Measurements from ENCODE around the gene CAV1.

Gene CAV1

GRCh38 chr7:116530107-116530820 lies 5.4 kb downstream of the CAV1 start:
- no peak for DNase-seq (ENCODE audit: low read depth in 2 of 2)

GRCh38 chr7:116532102-116532688 lies 7.4 kb downstream of the CAV1 start:
- DNase-seq (ENCODE audit: low read depth in 2 of 2): no peak

DNA sequence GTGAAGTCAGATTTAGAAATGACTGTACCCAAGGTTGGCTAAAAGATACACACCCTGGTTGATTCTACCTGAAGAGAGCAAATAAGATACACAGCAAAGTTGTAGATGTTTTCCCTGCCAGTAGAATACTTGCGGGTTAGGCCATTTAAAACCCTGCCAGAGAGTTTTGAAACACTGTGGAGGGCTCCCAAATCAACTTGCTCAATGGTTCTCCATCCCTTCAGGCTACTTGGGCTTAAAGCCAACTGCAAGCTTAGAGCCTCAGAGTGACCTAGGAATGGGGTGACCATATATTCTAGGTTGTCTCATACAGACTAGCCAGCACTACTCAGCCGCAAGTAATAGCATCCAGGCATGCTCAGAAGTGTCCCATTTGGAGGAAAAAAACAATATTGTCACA lies 10.0 kb downstream of the CAV1 start:
- DNase-seq (ENCODE audit: low read depth in 2 of 2): no peak

GRCh38 chr7:116535416-116535815 lies 10.6 kb downstream of the CAV1 start:
- DNase-seq (ENCODE audit: low read depth in 2 of 2): no peak

GRCh38 chr7:116538138-116538537 lies 13.3 kb downstream of the CAV1 start:
- no peak for DNase-seq (ENCODE audit: low read depth in 2 of 2)

DNA sequence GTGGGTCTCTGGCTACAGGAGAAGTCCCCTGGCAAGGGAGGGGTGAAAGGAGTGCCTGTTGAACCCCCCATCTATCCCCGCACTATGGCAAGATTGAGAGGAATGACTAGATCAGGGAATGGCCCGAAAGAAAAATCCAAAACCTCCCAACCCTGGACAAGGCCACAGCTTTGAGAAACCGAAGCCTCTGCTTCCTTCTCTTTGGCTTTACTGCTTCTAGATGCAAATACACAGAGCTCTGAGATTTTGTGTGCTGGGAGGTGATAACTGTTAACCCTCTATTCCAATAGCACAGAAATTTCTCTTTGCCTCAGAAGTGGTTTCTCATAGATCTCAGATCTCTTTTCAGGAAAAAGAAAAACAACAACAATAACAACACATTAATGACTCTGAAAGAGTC lies 15.0 kb downstream of the CAV1 start:
- no peak for DNase-seq (ENCODE audit: low read depth in 2 of 2)

DNA sequence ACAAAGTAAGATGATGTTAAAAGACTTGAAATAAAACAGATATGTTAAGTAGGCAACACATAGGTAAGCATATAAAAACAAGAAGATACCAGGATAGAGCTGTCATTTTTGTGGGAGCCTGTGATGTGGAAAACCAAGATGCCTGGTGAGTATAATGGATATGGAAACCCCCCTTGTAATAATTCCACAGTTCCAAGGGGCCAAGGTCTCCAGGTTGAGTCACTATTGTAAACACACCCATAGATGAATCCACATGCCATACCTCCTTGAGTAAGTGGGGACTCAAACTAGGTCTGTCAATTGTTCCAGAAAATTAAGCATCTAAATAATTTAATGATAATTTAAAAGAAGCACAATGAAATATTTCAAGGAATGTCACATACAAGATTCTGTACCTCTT lies 15.9 kb downstream of the CAV1 start:
- no peak for DNase-seq (ENCODE audit: low read depth in 2 of 2)

DNA sequence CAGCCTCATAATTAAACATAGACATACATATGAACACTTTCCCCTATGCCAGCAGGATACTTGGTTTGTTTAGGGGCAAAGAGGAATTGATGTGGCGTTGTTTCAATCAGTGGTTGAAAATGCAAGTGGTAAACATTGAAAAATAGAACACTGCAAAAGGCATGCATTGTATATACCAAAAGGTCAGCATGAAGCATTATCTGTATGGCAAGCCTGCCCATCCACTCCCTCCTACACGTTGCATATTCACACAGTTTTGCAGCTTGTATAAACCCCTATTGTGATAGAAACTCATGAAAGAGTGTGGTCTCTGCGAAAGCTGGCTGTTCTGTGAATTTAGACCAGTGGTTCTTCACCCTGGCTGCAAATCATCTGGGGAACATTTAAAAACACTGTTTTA lies 17.1 kb downstream of the CAV1 start:
- DNase-seq (ENCODE audit: low read depth in 2 of 2): no peak

DNA sequence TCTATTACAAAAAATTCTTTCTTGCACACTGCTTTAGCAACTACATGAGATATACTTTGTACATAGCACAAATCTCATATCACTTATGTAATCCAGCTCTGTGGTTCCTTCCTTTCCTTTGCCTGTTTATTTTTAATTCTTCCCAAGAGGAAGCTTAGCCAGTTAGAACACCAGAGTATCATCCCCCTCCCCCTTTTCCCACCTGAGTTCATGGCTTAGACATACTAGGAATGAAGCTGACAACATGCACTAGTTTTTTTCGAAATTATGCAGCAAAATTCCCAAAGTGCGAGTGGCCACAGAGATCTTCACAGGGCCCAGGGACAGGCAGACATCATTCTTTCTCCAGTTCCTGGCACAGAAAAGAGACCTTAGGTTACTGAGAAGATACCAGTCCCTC lies 17.8 kb downstream of the CAV1 start:
- DNase-seq (ENCODE audit: low read depth in 2 of 2): no peak

DNA sequence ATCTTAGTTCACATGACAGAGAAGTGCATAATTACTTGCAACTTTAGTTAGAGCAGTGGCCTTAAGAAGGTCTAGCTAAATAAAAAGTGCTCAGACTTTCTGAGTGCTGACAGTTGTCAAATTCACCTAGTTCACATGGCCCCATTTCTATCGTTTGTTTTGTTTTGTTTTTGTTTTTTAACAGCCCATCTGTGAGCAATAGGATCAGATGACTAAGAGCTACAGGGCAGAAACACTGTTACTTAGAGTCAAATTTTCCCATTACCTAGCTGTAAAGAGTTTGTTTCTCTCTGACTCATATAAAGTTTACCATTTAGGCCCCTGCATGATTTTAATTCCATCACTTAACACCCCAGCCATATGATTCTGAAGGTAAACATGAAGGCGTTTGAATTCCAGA lies 18.8 kb downstream of the CAV1 start:
- no peak for DNase-seq (ENCODE audit: low read depth in 2 of 2)

- no peak for DNase-seq (ENCODE audit: low read depth in 2 of 2)
Measured at GRCh38 chr7:116544487-116544886, 19.7 kb downstream of the CAV1 start.

DNA sequence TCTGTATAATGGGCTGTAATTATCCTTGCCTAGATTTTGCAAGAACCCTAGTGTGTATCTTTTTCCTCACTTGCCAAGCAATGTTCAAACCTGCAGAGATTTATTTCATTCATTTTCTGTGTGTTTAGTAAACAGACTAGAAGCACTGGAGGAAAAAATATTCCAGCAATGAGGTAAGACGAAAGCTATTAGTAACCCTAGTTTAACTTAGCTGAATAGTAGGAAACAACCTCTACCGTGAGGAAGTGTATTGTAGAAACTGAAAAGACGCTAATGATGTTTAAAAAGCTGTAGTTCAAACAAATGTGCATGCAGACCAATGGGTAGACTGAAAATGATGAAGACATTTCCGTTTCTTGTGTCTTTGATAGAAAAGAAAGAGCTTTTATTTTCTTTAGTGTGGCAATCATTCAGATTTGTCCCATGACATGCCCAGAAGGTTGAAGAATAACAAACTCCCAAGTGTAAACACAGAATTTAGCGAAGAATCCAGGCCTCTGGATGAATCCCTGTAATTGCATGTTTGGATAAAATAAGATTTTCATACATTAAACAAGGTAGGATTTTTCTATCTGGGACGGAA lies 20.7 kb downstream of the CAV1 start:
- DNase-seq (ENCODE audit: low read depth in 2 of 2): no peak

DNA sequence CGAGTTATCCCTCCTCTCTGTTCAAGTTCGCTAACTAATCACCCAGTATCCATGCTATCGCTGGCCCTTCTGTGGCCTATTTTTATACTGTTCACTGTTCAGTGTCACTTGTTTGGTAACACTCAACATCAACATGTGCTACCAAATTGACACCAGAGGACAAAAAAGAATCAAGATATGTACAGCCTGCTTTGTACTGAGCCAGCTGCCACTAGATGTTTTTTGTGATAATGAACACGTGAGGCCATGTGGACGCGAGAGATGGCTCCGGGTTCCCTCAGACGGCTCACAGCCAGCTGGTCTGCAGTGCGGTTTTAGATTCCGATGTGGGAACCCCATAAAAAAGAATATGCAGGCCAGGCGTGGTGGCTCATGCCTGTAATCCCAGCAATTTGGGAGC lies 21.2 kb downstream of the CAV1 start:
- DNase-seq (ENCODE audit: low read depth in 2 of 2): no peak

DNA sequence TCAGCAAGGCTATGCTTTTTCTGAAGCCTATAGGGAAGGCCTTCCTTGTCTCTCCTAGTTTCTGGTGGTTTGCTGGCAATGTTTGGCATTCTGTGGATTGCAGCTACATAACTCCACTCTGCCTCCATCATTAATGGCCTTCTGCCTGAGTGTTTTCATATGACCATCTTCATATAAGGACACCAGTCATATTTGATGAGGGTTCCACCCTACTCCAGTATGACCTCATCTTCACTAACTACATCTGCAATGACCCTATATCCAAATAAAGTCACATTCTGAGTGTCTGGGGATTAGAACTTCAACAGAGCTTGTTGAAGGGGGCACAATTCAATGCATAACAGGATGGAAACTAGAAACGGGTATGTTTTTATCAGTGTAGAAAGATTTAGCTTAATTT lies 22.1 kb downstream of the CAV1 start:
- no peak for DNase-seq (ENCODE audit: low read depth in 2 of 2)

DNA sequence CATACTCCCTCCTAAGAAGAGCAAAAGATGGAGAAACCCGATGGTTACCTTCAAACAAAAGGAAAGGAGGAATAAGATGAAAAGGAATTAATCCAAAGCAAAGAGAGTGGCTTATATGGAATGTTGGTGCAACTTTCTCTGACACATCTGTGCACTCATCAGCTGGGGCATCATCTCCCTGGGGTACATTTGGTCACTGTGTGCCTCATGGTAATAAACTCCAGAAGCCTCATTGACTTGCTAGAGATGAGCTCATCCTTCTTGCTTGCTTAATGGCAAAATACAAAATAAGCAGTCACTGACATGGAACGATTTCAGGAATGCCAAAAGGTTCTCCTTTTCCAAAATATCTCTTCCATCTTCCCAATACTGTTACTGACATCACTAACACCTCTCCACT lies 22.5 kb downstream of the CAV1 start:
- no peak for DNase-seq (ENCODE audit: low read depth in 2 of 2)

- DNase-seq (ENCODE audit: low read depth in 2 of 2): no peak
Measured at GRCh38 chr7:116548506-116548905, 23.7 kb downstream of the CAV1 start.

GRCh38 chr7:116549370-116549769 lies 24.5 kb downstream of the CAV1 start:
- DNase-seq (ENCODE audit: low read depth in 2 of 2): no peak

DNA sequence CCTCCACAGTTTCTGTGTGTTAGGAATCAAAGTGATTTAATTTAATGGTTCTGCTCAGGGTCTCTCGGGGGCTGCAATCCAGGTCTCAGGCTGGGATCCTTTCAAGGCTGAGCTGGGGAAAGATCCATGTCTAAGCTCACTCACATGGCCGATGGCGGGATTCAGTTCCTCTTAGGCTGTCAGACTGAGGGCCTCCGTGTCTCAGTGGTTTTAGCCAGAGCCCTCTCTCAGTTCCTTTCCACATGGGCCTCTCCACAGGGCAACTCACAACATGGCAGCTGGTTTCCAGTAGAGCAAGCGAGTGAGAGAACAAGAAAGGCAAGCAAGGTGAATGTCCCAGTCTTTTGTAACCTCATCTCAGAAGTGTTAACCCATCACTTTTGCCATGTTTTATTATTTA lies 26.9 kb downstream of the CAV1 start:
- no peak for DNase-seq (ENCODE audit: low read depth in 2 of 2)

DNA sequence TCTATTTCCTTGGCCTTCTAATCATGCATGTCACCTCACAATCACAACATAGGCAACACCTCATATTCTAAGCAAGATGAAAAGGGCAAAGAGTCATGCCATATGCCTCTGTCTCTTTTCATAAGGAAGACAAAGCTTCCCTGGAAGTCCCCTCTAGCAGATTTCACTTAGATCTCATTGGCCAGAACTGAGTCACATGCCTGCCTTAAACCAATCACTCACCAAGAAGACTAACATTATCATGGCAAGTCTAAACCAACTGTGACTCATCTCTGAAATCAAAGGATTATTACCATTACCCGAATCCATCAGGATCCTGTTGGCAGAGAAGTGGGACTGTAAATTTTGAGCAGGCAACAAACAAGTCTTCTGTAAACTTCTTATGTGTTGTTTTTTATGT lies 27.8 kb downstream of the CAV1 start:
- no peak for DNase-seq (ENCODE audit: low read depth in 2 of 2)

DNA sequence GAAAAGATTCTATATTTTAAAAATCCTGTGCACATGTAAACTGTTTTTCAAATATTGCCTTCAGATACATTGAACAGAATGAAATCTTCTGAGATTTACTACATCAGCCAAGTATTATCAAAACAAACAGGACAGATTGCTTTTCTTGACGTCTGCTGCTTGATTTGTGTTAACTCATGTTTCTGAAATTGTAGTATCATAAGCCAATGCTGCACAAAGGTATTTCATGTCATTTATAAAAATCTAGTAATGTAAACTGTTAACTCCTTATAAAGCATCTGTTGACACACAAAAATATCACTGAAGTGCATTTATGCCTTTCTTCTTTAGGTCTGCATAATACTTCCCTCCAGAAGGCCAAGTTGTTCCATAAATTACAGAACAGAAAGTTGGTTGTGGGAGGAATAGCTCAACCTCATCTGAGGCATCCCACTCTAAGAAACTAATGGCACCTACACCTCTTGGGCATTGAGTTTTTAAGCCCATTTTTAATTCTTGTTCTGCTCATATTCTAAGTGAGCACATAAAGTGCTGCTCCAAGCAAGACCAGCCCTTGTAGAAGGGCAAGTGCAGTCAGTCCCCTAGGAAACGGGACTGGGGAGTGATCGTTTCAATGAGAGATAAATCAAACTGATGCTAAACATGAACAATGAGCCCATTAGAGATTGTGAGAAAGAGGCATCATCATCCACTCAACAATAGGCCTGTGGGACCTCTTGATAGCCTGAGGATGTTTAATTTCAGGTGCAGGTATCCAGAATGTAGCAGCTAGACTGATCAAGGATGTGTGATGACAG lies 28.5 kb downstream of the CAV1 start:
- no peak for DNase-seq (ENCODE audit: low read depth in 2 of 2)

DNA sequence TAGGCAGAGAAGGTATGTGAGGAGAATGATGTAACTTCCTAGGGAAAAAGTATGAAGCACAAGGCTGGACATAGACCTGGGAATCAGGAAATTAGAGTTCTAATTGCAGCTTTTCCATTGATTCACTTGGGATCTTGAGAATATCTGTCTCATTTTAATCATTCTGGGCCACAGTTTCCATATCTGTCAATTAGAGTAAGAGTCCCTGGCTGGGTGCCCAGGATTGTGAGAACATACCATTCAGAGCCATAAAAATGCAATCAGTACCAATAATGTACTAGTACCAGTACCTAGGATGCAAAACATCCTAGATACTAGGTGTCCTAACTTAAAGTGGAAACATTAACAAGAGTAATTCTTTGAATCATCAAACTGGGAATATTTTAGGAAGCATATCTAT lies 29.6 kb downstream of the CAV1 start:
- DNase-seq (ENCODE audit: low read depth in 2 of 2): no peak

- no peak for DNase-seq (ENCODE audit: low read depth in 2 of 2)
Measured at GRCh38 chr7:116554911-116555310, 30.1 kb downstream of the CAV1 start.

DNA sequence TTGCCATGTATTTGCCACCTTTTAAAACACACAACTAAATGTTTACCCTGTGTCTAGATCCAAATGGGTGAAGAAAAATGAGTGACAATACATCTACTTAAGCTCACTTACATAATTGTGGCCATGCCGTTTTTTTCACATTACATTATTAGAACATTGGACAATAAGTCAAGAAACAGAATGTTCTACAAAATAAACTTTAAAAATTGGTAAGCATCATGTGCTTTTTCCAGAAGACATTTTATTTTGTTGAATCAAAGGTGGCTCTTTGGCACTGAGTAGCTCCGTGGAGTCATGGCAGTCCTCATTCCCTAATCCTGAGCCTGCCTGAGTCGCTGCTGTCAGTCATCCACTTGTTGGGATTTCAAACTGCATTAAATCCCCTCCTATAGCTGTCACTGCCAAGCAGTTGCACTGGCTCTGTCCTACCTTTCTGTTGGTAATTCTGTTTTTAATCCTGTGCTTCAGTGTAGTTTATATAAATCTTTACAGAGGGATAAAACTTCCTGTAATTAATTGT lies 32.3 kb downstream of the CAV1 start:
- no peak for DNase-seq (ENCODE audit: low read depth in 2 of 2)

Measured in stimulated activated CD8-positive, alpha-beta memory T cell treated with anti-CD3 and anti-CD28 coated beads, Interleukin-15, amount 100 ng/mL, for 48 hours (primary cell).